RKO (cell line): Measurements from ENCODE around the gene ATL1.
A peak's percentile ranks its signal among the peaks of the same experiment; 100 is the strongest.

ENCODE experiments used
- DNase-seq: peaks from one replicate; pipeline ENCODE4 v3.0.0-alpha.2; 2016; ENCODE audit warnings: low spot score

ATL1 gene

GRCh38 chr14:50559990-50560930 lies at the start of gene ATL1:
TSS of gene ATL1 (plus strand) at chr14:50560145. CDS start at chr14:50560266, 121 bp downstream.
- peak; percentile 78 for DNase-seq

GRCh38 chr14:50510157-50510556 lies 49.8 kb upstream of the ATL1 start:
- no peak for DNase-seq

- DNase-seq = no peak
Observed at GRCh38 chr14:50512463-50512862, 47.5 kb upstream of the ATL1 start.

GRCh38 chr14:50516091-50516490 lies 43.9 kb upstream of the ATL1 start:
- DNase-seq = no peak

GRCh38 chr14:50520947-50521815 lies 38.8 kb upstream of the ATL1 start:
- peak; percentile 84 for DNase-seq

- DNase-seq = no peak
Observed at GRCh38 chr14:50521912-50522341, 38.0 kb upstream of the ATL1 start.

GRCh38 chr14:50523271-50524041 lies 36.5 kb upstream of the ATL1 start:
- peak; percentile 29 for DNase-seq

- DNase-seq = no peak
Observed at GRCh38 chr14:50524060-50524459, 35.9 kb upstream of the ATL1 start.

GRCh38 chr14:50524731-50525515 lies 35.0 kb upstream of the ATL1 start:
- DNase-seq = no peak

GRCh38 chr14:50528000-50528399 lies 31.9 kb upstream of the ATL1 start:
- no peak for DNase-seq

GRCh38 chr14:50529288-50530179 lies 30.4 kb upstream of the ATL1 start:
- peak; percentile 76 for DNase-seq

GRCh38 chr14:50530358-50530757 lies 29.6 kb upstream of the ATL1 start:
- DNase-seq = peak; percentile 85

GRCh38 chr14:50530794-50531365 lies 29.1 kb upstream of the ATL1 start:
- DNase-seq = peak; percentile 46

- DNase-seq = peak; percentile 65
Observed at GRCh38 chr14:50531595-50532501, 28.1 kb upstream of the ATL1 start.

- peak; percentile 93 for DNase-seq
Observed at GRCh38 chr14:50532502-50533240, 27.3 kb upstream of the ATL1 start, which contains the start of gene MAP4K5. TSS of gene MAP4K5 (minus strand) at chr14:50532569. CDS start at chr14:50532049, 520 bp downstream.

GRCh38 chr14:50533241-50533705 lies 26.7 kb upstream of the ATL1 start:
- no peak for DNase-seq

GRCh38 chr14:50533806-50534205 lies 26.1 kb upstream of the ATL1 start:
- DNase-seq = no peak

- no peak for DNase-seq
Observed at GRCh38 chr14:50534416-50534815, 25.5 kb upstream of the ATL1 start.
